K562 treated with DMSO at 1 percent for 48 hours (cell line): Measurements from ENCODE around the gene ZSCAN32. TPM values are rescaled to one million over a fixed set of nuclear protein-coding genes. Genes with fewer than 3 reads are reported as not detected.

Experiments used
- total RNA-seq: library from RNA; unstranded; fragments of 300-600 nt; gene quantifications from 2 replicates; pipeline ENCODE4 v1.2.3, GENCODE V29; 2022; ENCODE audit warnings: low replicate concordance; ENCODE audit errors: extremely low read depth

Gene ZSCAN32
- not detected in 2 replicates for total RNA-seq

GRCh38 chr16:3400779-3401688 is at the start of gene ZSCAN32, which contains the start of gene ZNF174:
TSS of gene ZSCAN32 (minus strand) at chr16:3401004. CDS start at chr16:3397557, 3,447 bp downstream.
TSS of gene ZNF174 (plus strand) at chr16:3401215. CDS start at chr16:3402005, 790 bp downstream.

GRCh38 chr16:3443108-3444031 is 42.6 kb upstream of the ZSCAN32 start, which contains the start of the genes NAA60 and ZNF597:
TSS of gene NAA60 (plus strand) at chr16:3443680. CDS start at chr16:3476228, 32,548 bp downstream.
TSS of gene ZNF597 (minus strand) at chr16:3443504. CDS start at chr16:3443153, 351 bp downstream.

GRCh38 chr16:3355589-3355988 is 45.2 kb downstream of the ZSCAN32 start, which contains the start of gene OR2C1:
TSS of gene OR2C1 (plus strand) at chr16:3355889. CDS start at chr16:3355941, 52 bp downstream.

Other genes starting within 250 kb of the ZSCAN32 start
- gene OR1F1, start 212.8 kb downstream of the ZSCAN32 start, total RNA-seq, result not detected in 2 replicates
- not detected in 2 replicates for gene ZNF200, start 165.8 kb downstream of the ZSCAN32 start, total RNA-seq
- gene MEFV, start 144.4 kb downstream of the ZSCAN32 start, total RNA-seq, result not detected in 2 replicates
- not detected in 2 replicates for gene ZNF263, start 117.5 kb downstream of the ZSCAN32 start, total RNA-seq
- not detected in 2 replicates for gene TIGD7, start 95.6 kb downstream of the ZSCAN32 start, total RNA-seq
- not detected in 2 replicates for gene ZNF75A, start 95.5 kb downstream of the ZSCAN32 start, total RNA-seq
- not detected in 2 replicates for gene OR2C1, start 45.1 kb downstream of the ZSCAN32 start, total RNA-seq
- not detected in 2 replicates for gene ZNF174, start 211 bp upstream of the ZSCAN32 start, total RNA-seq
- not detected in 2 replicates for gene ZNF597, start 42.5 kb upstream of the ZSCAN32 start, total RNA-seq
- gene NAA60, start 42.7 kb upstream of the ZSCAN32 start, total RNA-seq, result not detected in 2 replicates
- gene C16orf90, start 94.5 kb upstream of the ZSCAN32 start, total RNA-seq, result not detected in 2 replicates
- not detected in 2 replicates for gene CLUAP1, start 100.0 kb upstream of the ZSCAN32 start, total RNA-seq
- not detected in 2 replicates for gene NLRC3, start 176.4 kb upstream of the ZSCAN32 start, total RNA-seq
- not detected in 2 replicates for gene SLX4, start 210.6 kb upstream of the ZSCAN32 start, total RNA-seq